Dermis microvascular lymphatic vessel endothelial cell (primary cell): Measurements from ENCODE around the gene SMTNL2. TPM values are rescaled to one million over a fixed set of nuclear protein-coding genes. Genes with fewer than 3 reads are reported as not detected.
A peak's percentile ranks its signal among the peaks of the same experiment; 100 is the strongest.
"Not testable (repeated sequence)": the region's sequence is repeated elsewhere in the genome, so short reads cannot be mapped to it uniquely, and the experiment has no call there.

Experiments
- DNase-seq, 2 donors: peaks; one replicate each; pipeline versions ENCODE4 v3.0.0 to v3.0.0-alpha.2; 2010; ENCODE audit warnings: low read depth in 2 of 2
- total RNA-seq: library from RNA; depleted of rRNA; stranded (reverse); fragments of >200 nt; gene quantifications from 2 replicates; pipeline ENCODE4 v1.2.1, GENCODE V29; 2014

The SMTNL2 gene
- total RNA-seq, 1 donor from 2014 or later: not detected

- no peak for DNase-seq
Observed at GRCh38 chr17:4632581-4632920, 48.2 kb downstream of the SMTNL2 start.

- DNase-seq: no peak
Observed at GRCh38 chr17:4633643-4634042, 49.3 kb downstream of the SMTNL2 start.

- DNase-seq: no peak
Observed at GRCh38 chr17:4634976-4635375, 50.6 kb downstream of the SMTNL2 start.

GRCh38 chr17:4635823-4636375 is 51.6 kb downstream of the SMTNL2 start:
- DNase-seq: no peak

- no peak for DNase-seq
Observed at GRCh38 chr17:4636474-4637100, 52.3 kb downstream of the SMTNL2 start.

GRCh38 chr17:4638766-4639165 is 54.4 kb downstream of the SMTNL2 start:
- DNase-seq: not testable (repeated sequence)

- DNase-seq: peak in 1 of 2 donors; percentile 8
Observed at GRCh38 chr17:4639301-4640059, 55.2 kb downstream of the SMTNL2 start.

- not testable (repeated sequence) for DNase-seq
Observed at GRCh38 chr17:4640569-4641188, 56.4 kb downstream of the SMTNL2 start.

GRCh38 chr17:4641297-4642195 is 57.2 kb downstream of the SMTNL2 start, which contains the start of gene ALOX15:
TSS of gene ALOX15 (minus strand) at chr17:4641678. CDS start at chr17:4641651, 27 bp downstream.
- DNase-seq: no peak

GRCh38 chr17:4642286-4642685 is 58.0 kb downstream of the SMTNL2 start:
- DNase-seq: no peak

- no peak for DNase-seq
Observed at GRCh38 chr17:4643676-4644075, 59.3 kb downstream of the SMTNL2 start.

- DNase-seq: no peak
Observed at GRCh38 chr17:4645642-4646041, 61.3 kb downstream of the SMTNL2 start.

GRCh38 chr17:4648741-4649140 is 64.4 kb downstream of the SMTNL2 start:
- DNase-seq: peak; percentile 58 to 75

GRCh38 chr17:4652997-4653396 is 68.7 kb downstream of the SMTNL2 start:
- DNase-seq: no peak

GRCh38 chr17:4655933-4656332 is 71.6 kb downstream of the SMTNL2 start:
- not testable (repeated sequence) for DNase-seq

GRCh38 chr17:4657678-4658077 is 73.3 kb downstream of the SMTNL2 start:
- no peak for DNase-seq

Other genes starting within 250 kb of the SMTNL2 start
- 28.9 and 36.7 TPM in 2 replicates for gene UBE2G1, start 217.9 kb upstream of the SMTNL2 start, total RNA-seq
- gene SPNS3, start 150.6 kb upstream of the SMTNL2 start, total RNA-seq: 0.51 and 0.63 TPM in 2 replicates
- 45.6 and 70.2 TPM in 2 replicates for gene SPNS2, start 85.6 kb upstream of the SMTNL2 start, total RNA-seq
- 29.7 and 34.3 TPM in 2 replicates for gene MYBBP1A, start 29.1 kb upstream of the SMTNL2 start, total RNA-seq
- not detected in 2 replicates for gene GGT6, start 24.0 kb upstream of the SMTNL2 start, total RNA-seq
- not detected in 2 replicates for gene ALOX15, start 57.1 kb downstream of the SMTNL2 start, total RNA-seq
- 10.0 and 13.7 TPM in 2 replicates for gene PELP1, start 119.6 kb downstream of the SMTNL2 start, total RNA-seq
- gene ARRB2, start 126.1 kb downstream of the SMTNL2 start, total RNA-seq: 8.2 and 8.5 TPM in 2 replicates
- gene MED11, start 146.9 kb downstream of the SMTNL2 start, total RNA-seq: 7.8 and 13.7 TPM in 2 replicates
- gene ZMYND15, start 155.3 kb downstream of the SMTNL2 start, total RNA-seq: 0.13 TPM in 1 of 2 replicates, not detected in the other
- gene CXCL16, start 155.4 kb downstream of the SMTNL2 start, total RNA-seq: 1.2 and 2.4 TPM in 2 replicates
- not detected in 2 replicates for gene TM4SF5, start 187.4 kb downstream of the SMTNL2 start, total RNA-seq
- gene VMO1, start 201.8 kb downstream of the SMTNL2 start, total RNA-seq: 0.38 and 0.39 TPM in 2 replicates
- not detected in 2 replicates for gene GLTPD2, start 204.4 kb downstream of the SMTNL2 start, total RNA-seq
- gene PSMB6, start 211.6 kb downstream of the SMTNL2 start, total RNA-seq: 167 and 224 TPM in 2 replicates
- gene PLD2, start 222.6 kb downstream of the SMTNL2 start, total RNA-seq: 22.6 and 35.4 TPM in 2 replicates
- 20.5 and 32.9 TPM in 2 replicates for gene MINK1, start 248.8 kb downstream of the SMTNL2 start, total RNA-seq